Measurements from ENCODE around the gene FBXO42. TPM values are rescaled to one million over a fixed set of nuclear protein-coding genes. Genes with fewer than 3 reads are reported as not detected.

FBXO42 gene
- total RNA-seq, 2 experiments from 2014 or later = 14.3 to 14.9 TPM

DNA sequence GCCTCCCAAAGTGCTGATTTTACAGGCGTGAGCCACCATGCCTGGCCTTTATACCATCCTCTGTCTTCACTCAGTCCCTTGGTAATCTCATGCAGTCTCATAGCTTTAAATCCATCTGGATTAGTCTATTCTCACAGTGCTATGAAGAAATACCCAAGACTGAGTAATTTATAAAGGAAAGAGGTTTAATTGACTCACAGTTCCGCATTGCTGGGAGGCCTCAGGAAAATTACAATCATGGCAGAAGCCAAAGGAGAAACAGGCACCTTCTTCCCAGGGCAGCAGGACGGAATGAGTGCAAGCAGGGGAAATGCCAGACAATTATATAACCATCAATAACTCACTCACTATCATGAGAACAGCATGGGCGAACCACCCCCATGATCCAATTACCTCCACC, 66.2 kb downstream of the FBXO42 start:
- intact Hi-C loops (cut with DNase I, micrococcal nuclease) = no loop called here
- H3K27ac Mint-ChIP-seq = no peak overlapping the region
- H3K4me1 Mint-ChIP-seq (ENCODE audit: low read depth) = no peaks in the 10 kb centered on the region
- H3K9me3 ChIP-seq (ENCODE audit: control insufficient read depth in 1 of 2, insufficient read depth in 1 of 2, low read length in 2 of 2) = no peaks in the 10 kb centered on the region
- ChIA-PET CTCF (no interaction called here), POLR2A (no interaction called here)
- no peak overlapping the region for H3K4me3 ChIP-seq (ENCODE audit: low read length)
- H3K4me3 Mint-ChIP-seq = no peak overlapping the region
- H3K27ac ChIP-seq (ENCODE audit: low read depth in 1 of 2, low read length in 2 of 2) = no peak overlapping the region
- H3K36me3 ChIP-seq (ENCODE audit: insufficient read depth, low read length) = peaks cover 31% of the 10 kb centered on the region
- no peaks in the 10 kb centered on the region for H3K27me3 ChIP-seq (ENCODE audit: control insufficient read depth in 1 of 2, insufficient read depth in 2 of 2, low read length in 2 of 2)
- DNase-seq = no peak
- H3K27me3 Mint-ChIP-seq = no peaks in the 10 kb centered on the region
- H3K9me3 Mint-ChIP-seq = no peaks in the 10 kb centered on the region
- H3K36me3 Mint-ChIP-seq (ENCODE audit: low read depth) = peaks cover 32% of the 10 kb centered on the region
- no peak for TF ChIP-seq CTCF (IDR thresholded peaks at IDR 0.05)
- H3K4me1 ChIP-seq (ENCODE audit: insufficient read depth, low read length) = no peaks in the 10 kb centered on the region
- no peak for ATAC-seq (ENCODE audit: poor library complexity)

DNA sequence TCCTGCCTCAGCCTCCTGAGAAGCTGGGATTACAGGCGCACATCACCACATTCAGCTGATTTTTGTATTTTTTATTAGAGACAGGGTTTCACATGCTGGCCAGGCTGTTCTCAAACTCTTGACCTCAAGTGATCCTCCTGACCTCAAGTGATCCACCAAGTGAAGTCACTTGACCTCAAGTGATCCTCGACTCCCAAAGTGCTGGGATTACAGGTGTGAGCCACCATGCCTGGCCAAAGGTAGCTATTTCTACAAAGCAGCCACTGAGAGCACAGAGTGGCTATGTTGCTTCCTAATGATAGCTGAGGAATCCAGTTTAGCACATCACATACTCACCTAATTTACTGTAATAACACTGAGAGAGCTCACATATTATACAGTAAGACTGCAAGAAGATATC, 70.5 kb downstream of the FBXO42 start:
- no peaks in the 10 kb centered on the region for H3K9me3 ChIP-seq (ENCODE audit: control insufficient read depth in 1 of 2, insufficient read depth in 1 of 2, low read length in 2 of 2)
- H3K4me3 ChIP-seq (ENCODE audit: low read length) = no peak overlapping the region
- H3K27ac ChIP-seq (ENCODE audit: low read depth in 1 of 2, low read length in 2 of 2) = no peak overlapping the region
- peaks cover 5% of the 10 kb centered on the region for H3K4me1 Mint-ChIP-seq (ENCODE audit: low read depth)
- ChIA-PET POLR2A (no interaction called here), CTCF (no interaction called here)
- no peak for DNase-seq
- H3K9me3 Mint-ChIP-seq = no peaks in the 10 kb centered on the region
- no peak overlapping the region for H3K4me3 Mint-ChIP-seq
- TF ChIP-seq CTCF (IDR thresholded peaks at IDR 0.05) = no peak
- no peaks in the 10 kb centered on the region for H3K27me3 ChIP-seq (ENCODE audit: control insufficient read depth in 1 of 2, insufficient read depth in 2 of 2, low read length in 2 of 2)
- intact Hi-C loops (cut with DNase I, micrococcal nuclease) = no loop called here
- no peak for ATAC-seq (ENCODE audit: poor library complexity)
- no peaks in the 10 kb centered on the region for H3K27me3 Mint-ChIP-seq
- H3K27ac Mint-ChIP-seq = no peak overlapping the region
- peaks cover 10% of the 10 kb centered on the region for H3K36me3 ChIP-seq (ENCODE audit: insufficient read depth, low read length)
- no peaks in the 10 kb centered on the region for H3K4me1 ChIP-seq (ENCODE audit: insufficient read depth, low read length)
- H3K36me3 Mint-ChIP-seq (ENCODE audit: low read depth) = peaks cover 24% of the 10 kb centered on the region

DNA sequence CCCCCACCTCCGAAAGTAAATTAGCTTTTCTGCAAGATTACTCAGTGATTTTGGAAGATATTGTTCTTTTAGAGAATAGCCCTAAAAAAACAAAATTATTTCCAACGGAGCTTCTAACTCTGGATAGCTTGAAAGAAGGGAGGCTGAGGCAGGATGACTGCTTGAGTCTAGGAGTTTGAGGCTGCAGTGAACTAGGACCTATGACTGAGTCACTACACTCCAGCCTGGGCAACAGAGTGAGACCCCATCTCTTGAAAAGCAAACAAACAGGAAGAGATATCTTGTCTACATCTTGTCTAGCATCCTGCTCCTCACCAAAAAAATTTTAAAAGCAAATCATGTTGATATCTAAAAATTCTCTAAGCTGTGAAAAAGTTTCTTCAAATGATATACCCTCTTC, 73.1 kb downstream of the FBXO42 start:
- Histone ChIP-seq H3K9me3 (ENCODE audit: control insufficient read depth in 1 of 2, insufficient read depth in 1 of 2, low read length in 2 of 2) (no peaks in the 10 kb centered on the region), H3K27me3 (ENCODE audit: control insufficient read depth in 1 of 2, insufficient read depth in 2 of 2, low read length in 2 of 2) (no peaks in the 10 kb centered on the region), H3K4me3 (ENCODE audit: low read length) (no peak overlapping the region), H3K4me1 (ENCODE audit: insufficient read depth, low read length) (no peaks in the 10 kb centered on the region), H3K27ac (ENCODE audit: low read depth in 1 of 2, low read length in 2 of 2) (no peak overlapping the region), H3K36me3 (ENCODE audit: insufficient read depth, low read length) (no peaks in the 10 kb centered on the region)
- Mint-ChIP-seq H3K36me3 (ENCODE audit: low read depth) (peaks cover 32% of the 10 kb centered on the region), H3K27ac (no peak overlapping the region), H3K4me3 (no peak overlapping the region), H3K9me3 (no peaks in the 10 kb centered on the region), H3K27me3 (no peaks in the 10 kb centered on the region), H3K4me1 (ENCODE audit: low read depth) (peaks cover 12% of the 10 kb centered on the region)
- ATAC-seq (ENCODE audit: poor library complexity) (no peak), DNase-seq (no peak)
- no peak for TF ChIP-seq CTCF (IDR thresholded peaks at IDR 0.05)
- CTCF ChIA-PET = no interaction called here
- POLR2A ChIA-PET = no interaction called here
- intact Hi-C loops (cut with DNase I, micrococcal nuclease) = no loop called here

All from CD4-positive, alpha-beta T cell (primary cell).